GM18511 (cell line): ENCODE measurements around the gene TBR1.

Source experiments
- ATAC-seq: cut with Tn5 transposase; IDR thresholded peaks from one replicate; pipeline ENCODE4 v1.9.1; 2021; ENCODE audit warnings: mild to moderate bottlenecking, moderate library complexity; ENCODE audit not compliant: unreplicated experiment

TBR1 gene

DNA sequence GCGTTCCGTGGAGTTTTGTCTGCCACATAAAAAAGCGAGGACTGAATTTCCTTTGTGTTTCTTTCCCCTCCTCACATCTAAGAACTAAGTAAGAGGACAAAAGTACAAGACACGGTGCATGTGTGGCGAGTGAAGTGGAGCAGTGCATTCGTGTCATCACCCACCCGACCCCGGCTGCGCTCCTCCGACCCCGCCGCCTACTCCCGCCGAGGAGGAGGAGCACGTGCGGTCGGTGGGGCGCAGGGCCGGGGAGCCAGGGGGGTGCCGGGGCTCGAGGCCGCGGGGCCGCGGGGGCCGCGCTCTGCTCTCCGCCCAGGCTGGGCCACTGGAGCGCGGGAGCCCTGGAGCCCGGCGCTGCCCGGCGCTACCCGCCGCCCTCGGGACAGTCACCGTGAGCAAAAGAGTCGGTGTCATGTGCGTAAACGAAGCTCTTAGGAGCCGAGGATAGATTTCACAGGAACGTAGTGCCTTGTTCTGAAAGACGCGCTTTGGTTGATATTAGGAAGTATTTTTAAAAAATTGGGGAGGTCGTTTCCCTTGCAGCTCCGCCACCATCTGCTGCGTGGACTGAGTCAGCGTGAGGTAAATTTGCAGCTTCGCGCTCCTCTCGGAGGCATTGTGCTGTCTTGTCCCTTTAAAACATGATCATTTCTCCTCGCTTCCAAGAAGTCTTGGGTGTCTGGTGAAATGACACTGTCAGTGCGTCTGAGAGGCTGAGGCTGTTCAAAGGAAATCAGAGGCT, 11.0 kb downstream of the TBR1 start:
- ATAC-seq, result no peak

DNA sequence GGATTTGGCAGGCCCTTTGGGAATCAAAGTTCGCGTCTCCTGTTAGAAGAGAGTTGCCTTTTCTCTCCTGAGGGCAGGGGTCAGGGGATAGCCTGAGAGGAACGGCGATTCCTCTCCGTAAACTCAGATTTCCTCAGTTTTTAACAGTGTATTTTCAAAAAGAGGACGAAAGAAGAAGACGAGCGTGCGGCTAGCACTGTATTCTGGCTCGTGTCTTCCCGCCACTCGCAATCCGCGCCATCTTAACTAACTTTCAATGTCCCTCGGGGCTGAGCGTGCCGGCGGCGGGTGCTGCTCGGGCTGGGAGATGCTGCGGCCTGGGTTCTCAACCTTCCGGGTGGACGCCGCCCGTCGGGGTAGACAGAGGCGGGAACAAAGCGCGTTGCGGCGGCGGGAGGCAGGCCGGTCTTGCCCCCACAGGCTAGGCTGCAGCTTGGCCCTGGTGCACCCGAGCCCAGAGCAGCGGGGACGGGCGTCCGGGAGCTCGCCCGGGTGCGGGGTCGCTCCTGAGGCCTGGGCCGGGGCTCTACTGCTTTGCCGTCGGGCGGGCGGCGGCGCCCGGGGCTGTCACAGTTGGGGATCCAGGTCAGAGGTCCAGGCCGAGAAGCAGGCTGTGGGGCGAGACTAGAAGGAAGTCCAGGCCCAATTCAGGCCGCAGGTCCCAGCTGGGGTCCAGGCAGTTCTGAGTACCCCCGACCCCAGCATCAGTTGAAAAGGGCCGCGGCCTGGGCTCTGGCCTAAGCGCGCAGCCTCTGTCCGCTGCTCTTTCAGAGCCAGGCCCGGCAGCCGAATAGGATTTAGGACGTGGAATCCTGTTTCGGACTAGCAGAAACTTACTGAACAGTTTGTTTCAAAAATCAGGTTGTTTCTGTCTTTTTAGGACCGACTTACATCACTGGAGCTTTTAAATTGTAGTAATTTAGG, 11.8 kb downstream of the TBR1 start:
- no peak for ATAC-seq

DNA sequence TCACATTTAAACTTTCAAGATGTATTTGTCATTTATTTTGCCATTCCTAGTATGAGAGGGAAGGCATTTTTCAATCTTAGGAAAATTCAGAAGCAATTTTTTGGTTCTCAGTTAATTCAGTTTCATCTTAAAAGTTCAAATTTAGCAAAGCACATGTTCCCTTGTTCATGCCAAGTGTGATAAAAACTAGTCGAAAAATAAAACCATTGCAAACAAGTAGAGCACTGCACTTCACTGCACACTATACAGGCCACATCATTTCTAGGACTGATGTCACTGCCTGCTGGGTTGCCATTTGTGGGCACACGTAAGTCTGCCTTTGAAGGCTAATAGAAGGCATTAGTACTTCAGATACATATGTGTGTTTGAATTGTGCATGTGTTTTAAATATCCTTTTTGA, 14.3 kb downstream of the TBR1 start:
- no peak for ATAC-seq

DNA sequence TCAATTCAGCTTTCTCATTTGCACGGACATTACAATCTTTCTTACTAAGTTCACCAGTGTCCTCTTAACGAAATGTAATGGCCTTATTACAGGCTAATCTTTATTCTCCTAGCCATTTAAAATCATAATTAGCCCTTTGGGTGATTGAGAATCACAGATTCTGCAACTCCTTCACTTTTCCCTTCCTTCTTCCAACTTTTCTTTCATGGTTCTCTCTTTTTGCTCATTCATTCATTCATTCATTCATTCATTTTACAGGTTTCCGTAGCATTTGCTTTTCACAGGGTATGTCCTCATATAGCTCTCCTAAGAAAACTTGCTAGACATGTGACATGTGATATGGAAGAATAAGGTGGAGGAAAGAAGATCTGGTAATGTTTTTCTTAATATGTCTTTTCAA, 16.0 kb downstream of the TBR1 start:
- ATAC-seq, result no peak

DNA sequence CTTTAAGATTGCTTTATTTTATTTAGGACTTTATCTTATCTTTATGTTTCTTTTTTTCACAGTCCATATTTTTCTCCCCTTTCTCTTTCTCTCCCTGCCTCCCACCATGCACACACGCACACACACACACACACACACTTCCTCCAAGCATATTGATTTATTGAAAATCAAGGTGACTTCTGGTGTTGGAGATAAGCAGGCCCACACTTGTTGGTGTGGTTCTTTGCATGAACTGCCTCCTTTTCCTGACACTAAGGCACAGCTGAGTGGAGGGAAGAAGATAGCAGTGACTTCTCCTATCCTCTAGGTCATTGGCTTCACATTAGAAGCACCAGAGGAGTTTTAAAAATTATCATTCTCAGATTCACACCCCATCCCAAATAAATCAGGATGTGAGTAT, 18.0 kb downstream of the TBR1 start:
- ATAC-seq, result no peak

DNA sequence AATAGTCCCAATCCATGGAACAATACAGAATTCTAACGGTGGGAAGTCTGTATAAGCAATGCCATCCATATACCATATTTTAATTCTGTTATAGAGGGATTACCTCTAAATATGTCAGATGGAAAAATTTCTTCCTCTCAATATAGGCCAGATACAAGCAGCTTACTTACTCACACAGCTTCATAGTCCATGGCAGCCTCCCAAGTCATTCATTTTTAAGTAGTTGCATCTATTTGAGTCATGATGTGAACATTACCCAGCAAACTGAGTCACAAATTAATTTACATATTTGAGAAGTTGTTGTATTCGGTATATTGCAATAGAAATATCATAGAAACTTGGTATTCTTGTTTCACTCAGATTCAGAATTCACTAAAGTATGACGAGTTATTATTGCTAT, 20.3 kb downstream of the TBR1 start:
- ATAC-seq, result no peak

DNA sequence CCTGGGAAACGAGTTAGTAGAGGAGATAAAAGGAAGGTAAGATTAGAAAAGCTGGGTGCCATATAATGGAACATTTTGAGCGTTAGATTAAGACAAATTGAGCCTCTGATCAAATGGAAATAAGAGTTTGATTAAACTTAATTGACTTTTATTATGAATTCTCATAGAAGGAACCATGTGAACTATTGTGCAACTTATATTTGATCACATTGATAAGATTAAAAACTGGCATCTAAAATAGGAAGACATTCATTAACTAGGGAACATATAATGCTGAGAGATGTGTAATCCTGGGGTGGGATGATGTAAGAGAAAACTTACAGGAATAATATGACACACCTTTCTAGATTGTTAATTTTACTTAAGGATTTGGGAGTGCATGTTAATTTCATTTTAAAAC, 22.5 kb downstream of the TBR1 start:
- ATAC-seq, result no peak

DNA sequence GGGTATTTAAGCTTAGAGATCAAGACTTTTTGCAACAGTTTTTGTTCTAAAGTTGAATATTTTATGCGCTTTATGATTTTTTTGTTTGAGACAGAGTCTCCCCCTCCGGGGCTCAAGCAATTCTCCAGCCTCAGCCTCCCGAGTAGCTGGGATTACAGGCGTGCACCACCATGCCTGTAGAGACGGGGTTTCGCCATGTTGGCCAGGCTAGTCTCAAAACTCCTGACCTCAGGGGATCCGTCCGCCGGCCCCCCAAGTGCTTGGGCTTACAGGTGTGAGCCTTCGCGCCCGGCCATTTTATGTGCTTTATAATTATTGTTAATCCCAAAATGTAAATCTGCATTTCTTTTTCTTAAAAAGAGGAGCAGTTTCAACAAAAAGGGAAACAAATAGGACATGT, 29.0 kb downstream of the TBR1 start:
- no peak for ATAC-seq

DNA sequence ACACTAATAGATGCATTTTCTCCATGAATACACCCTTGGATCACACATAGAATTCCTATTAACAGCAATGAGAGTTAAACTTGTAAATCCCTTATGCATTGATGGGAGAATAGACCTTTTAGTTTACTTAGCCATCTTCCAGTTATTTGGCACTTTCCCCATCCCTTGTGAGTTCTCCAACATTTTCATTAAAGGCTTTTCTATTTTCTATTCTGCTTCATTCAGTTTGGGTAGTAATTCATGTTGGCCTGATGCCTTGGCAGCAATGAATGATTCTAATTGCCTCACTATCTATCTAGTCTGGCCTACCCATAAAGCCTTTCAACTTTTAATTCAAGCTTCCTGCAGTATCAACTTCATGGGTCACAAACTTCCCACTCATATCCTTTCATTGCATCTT, 32.3 kb downstream of the TBR1 start:
- ATAC-seq, result no peak

DNA sequence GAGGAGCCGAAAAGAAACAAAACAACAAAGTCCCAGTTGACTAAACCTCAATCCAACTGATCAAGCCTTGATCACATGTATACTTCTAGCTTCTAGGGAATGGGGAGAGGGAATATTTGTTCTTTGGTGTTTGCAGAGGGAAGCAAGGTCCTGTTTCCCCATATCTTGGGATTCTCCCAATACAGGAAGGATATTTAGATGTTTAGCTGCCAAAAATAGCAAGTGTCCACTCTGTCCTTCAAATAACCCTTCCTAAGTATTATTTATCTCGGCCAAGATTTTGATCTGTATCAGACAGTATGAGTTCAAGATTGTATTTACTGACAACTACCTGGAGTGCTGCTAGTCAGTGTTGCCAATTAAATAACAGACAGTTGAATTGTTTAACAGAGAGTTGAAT, 55.5 kb downstream of the TBR1 start:
- ATAC-seq, result no peak

DNA sequence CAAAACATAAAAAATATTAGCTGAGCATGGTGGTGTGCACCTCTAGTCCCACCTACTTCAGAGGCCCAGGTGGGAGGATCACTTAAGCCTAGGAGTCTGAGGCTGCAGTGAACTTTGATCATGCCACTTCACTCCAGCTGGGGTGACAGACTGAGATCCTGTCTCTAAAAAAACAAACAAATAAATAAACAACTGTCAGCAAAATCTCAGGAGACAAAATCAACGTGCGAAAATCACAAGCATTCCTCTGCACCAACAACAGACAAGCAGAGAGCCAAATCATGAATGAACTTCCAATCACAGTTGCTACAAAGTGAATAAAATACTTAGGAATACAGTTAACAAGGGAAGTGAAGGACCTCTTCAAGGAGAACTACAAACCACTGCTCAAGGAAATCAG, 58.8 kb downstream of the TBR1 start:
- no peak for ATAC-seq
